GM23338 (cell line): Measurements from ENCODE around the gene MRPS10.

Source experiments
- CREB1 ChIP-seq: fragments of 250-450 bp; sonication (Bioruptor Pico); IDR thresholded peaks from 2 replicates; pipeline ENCODE4 v1.5.0; 2020; ENCODE audit warnings: low read depth, mild to moderate bottlenecking, moderate library complexity
- EZH2 ChIP-seq: fragments of 200-600 bp; sonication (generic); IDR thresholded peaks from one replicate; pipeline ENCODE4 v1.8.0; 2017; ENCODE audit warnings: antibody characterized with exemption, mild to moderate bottlenecking, low read depth; ENCODE audit not compliant: unreplicated experiment
- EZH2phosphoT487 ChIP-seq: fragments of 200-600 bp; sonication (generic); IDR thresholded peaks from one replicate; pipeline ENCODE4 v1.8.1; 2018; ENCODE audit warnings: antibody characterized with exemption; ENCODE audit not compliant: unreplicated experiment
- NANOG ChIP-seq: IDR thresholded peaks from 2 replicates; pipeline ENCODE4 v1.6.1; 2016; ENCODE audit warnings: antibody characterized with exemption, borderline replicate concordance
- POLR2AphosphoS5 ChIP-seq: IDR thresholded peaks from 2 replicates; pipeline ENCODE4 v1.6.1; 2016; ENCODE audit warnings: antibody characterized with exemption, low read depth
- ZNF114 ChIP-seq: fragments of 250-450 bp; sonication (Bioruptor Pico); IDR thresholded peaks from 2 replicates; pipeline ENCODE4 v1.5.0; 2020; ENCODE audit warnings: mild to moderate bottlenecking, moderate library complexity
- ZNF331 ChIP-seq: fragments of 250-450 bp; sonication (Bioruptor Pico); IDR thresholded peaks from 2 replicates; pipeline ENCODE4 v1.5.0; 2020; ENCODE audit warnings: low read depth, mild to moderate bottlenecking, moderate library complexity
- TF ChIP-seq, protein P1 (sequence below), 2 experiments: fragments of 200-600 bp in 1 of 2; sonication (generic) in 1 of 2; conservative IDR thresholded peaks; 2 replicates each; pipeline versions ENCODE4 v1.5.1 to v1.6.1; 2016 to 2017; ENCODE audit warnings: antibody characterized with exemption in 2 of 2, low read depth in 2 of 2, mild to moderate bottlenecking in 2 of 2, moderate library complexity in 1 of 2
- TF ChIP-seq, protein P2 (sequence below): IDR thresholded peaks from 2 replicates; pipeline ENCODE4 v1.6.1; 2016; ENCODE audit warnings: antibody characterized with exemption
- TF ChIP-seq, protein P3 (sequence below): IDR thresholded peaks from one replicate; pipeline ENCODE4 v1.6.1; 2018; ENCODE audit warnings: antibody characterized with exemption; ENCODE audit not compliant: unreplicated experiment
- TF ChIP-seq, protein P4 (sequence below): fragments of 250-450 bp; sonication (Bioruptor Pico); IDR thresholded peaks from 2 replicates; pipeline ENCODE4 v1.5.0; 2020; ENCODE audit warnings: mild to moderate bottlenecking, moderate library complexity

DNA sequence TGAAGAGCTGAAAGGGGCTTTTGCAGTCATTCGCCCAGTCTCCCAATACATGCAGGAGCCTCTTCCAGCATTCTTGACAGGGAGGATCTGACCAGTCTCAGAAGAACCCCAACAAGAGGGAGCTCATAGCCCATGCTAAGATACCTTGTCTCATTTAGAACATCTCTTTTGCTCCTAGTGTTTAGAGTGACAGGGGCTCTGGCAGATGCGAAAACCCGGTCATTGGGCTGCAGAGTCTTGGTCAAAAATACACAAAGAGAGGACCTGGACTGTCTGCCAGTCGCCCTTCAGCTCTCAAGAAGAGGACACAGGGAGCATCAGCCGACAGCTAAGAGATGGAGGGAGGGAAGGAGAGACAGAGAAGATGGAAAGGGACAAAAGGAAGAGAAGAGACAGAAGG is 23.6 kb downstream of the MRPS10 start:
- TF ChIP-seq, protein P1, sequence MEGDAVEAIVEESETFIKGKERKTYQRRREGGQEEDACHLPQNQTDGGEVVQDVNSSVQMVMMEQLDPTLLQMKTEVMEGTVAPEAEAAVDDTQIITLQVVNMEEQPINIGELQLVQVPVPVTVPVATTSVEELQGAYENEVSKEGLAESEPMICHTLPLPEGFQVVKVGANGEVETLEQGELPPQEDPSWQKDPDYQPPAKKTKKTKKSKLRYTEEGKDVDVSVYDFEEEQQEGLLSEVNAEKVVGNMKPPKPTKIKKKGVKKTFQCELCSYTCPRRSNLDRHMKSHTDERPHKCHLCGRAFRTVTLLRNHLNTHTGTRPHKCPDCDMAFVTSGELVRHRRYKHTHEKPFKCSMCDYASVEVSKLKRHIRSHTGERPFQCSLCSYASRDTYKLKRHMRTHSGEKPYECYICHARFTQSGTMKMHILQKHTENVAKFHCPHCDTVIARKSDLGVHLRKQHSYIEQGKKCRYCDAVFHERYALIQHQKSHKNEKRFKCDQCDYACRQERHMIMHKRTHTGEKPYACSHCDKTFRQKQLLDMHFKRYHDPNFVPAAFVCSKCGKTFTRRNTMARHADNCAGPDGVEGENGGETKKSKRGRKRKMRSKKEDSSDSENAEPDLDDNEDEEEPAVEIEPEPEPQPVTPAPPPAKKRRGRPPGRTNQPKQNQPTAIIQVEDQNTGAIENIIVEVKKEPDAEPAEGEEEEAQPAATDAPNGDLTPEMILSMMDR (conservative IDR thresholded peaks at IDR 0.05; ENCODE audit: low read depth in 2 of 2), result no peak
- TF ChIP-seq POLR2AphosphoS5, result no peak
- no peak for TF ChIP-seq EZH2
- TF ChIP-seq EZH2phosphoT487, result no peak
- TF ChIP-seq NANOG, result no peak
- TF ChIP-seq, protein P2, sequence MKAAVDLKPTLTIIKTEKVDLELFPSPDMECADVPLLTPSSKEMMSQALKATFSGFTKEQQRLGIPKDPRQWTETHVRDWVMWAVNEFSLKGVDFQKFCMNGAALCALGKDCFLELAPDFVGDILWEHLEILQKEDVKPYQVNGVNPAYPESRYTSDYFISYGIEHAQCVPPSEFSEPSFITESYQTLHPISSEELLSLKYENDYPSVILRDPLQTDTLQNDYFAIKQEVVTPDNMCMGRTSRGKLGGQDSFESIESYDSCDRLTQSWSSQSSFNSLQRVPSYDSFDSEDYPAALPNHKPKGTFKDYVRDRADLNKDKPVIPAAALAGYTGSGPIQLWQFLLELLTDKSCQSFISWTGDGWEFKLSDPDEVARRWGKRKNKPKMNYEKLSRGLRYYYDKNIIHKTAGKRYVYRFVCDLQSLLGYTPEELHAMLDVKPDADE, result no peak
- TF ChIP-seq, protein P3, sequence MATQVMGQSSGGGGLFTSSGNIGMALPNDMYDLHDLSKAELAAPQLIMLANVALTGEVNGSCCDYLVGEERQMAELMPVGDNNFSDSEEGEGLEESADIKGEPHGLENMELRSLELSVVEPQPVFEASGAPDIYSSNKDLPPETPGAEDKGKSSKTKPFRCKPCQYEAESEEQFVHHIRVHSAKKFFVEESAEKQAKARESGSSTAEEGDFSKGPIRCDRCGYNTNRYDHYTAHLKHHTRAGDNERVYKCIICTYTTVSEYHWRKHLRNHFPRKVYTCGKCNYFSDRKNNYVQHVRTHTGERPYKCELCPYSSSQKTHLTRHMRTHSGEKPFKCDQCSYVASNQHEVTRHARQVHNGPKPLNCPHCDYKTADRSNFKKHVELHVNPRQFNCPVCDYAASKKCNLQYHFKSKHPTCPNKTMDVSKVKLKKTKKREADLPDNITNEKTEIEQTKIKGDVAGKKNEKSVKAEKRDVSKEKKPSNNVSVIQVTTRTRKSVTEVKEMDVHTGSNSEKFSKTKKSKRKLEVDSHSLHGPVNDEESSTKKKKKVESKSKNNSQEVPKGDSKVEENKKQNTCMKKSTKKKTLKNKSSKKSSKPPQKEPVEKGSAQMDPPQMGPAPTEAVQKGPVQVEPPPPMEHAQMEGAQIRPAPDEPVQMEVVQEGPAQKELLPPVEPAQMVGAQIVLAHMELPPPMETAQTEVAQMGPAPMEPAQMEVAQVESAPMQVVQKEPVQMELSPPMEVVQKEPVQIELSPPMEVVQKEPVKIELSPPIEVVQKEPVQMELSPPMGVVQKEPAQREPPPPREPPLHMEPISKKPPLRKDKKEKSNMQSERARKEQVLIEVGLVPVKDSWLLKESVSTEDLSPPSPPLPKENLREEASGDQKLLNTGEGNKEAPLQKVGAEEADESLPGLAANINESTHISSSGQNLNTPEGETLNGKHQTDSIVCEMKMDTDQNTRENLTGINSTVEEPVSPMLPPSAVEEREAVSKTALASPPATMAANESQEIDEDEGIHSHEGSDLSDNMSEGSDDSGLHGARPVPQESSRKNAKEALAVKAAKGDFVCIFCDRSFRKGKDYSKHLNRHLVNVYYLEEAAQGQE, result no peak
- TF ChIP-seq CREB1 (CRISPR knock-in tag), result no peak
- TF ChIP-seq ZNF331 (CRISPR knock-in tag), result no peak
- TF ChIP-seq, protein P4, sequence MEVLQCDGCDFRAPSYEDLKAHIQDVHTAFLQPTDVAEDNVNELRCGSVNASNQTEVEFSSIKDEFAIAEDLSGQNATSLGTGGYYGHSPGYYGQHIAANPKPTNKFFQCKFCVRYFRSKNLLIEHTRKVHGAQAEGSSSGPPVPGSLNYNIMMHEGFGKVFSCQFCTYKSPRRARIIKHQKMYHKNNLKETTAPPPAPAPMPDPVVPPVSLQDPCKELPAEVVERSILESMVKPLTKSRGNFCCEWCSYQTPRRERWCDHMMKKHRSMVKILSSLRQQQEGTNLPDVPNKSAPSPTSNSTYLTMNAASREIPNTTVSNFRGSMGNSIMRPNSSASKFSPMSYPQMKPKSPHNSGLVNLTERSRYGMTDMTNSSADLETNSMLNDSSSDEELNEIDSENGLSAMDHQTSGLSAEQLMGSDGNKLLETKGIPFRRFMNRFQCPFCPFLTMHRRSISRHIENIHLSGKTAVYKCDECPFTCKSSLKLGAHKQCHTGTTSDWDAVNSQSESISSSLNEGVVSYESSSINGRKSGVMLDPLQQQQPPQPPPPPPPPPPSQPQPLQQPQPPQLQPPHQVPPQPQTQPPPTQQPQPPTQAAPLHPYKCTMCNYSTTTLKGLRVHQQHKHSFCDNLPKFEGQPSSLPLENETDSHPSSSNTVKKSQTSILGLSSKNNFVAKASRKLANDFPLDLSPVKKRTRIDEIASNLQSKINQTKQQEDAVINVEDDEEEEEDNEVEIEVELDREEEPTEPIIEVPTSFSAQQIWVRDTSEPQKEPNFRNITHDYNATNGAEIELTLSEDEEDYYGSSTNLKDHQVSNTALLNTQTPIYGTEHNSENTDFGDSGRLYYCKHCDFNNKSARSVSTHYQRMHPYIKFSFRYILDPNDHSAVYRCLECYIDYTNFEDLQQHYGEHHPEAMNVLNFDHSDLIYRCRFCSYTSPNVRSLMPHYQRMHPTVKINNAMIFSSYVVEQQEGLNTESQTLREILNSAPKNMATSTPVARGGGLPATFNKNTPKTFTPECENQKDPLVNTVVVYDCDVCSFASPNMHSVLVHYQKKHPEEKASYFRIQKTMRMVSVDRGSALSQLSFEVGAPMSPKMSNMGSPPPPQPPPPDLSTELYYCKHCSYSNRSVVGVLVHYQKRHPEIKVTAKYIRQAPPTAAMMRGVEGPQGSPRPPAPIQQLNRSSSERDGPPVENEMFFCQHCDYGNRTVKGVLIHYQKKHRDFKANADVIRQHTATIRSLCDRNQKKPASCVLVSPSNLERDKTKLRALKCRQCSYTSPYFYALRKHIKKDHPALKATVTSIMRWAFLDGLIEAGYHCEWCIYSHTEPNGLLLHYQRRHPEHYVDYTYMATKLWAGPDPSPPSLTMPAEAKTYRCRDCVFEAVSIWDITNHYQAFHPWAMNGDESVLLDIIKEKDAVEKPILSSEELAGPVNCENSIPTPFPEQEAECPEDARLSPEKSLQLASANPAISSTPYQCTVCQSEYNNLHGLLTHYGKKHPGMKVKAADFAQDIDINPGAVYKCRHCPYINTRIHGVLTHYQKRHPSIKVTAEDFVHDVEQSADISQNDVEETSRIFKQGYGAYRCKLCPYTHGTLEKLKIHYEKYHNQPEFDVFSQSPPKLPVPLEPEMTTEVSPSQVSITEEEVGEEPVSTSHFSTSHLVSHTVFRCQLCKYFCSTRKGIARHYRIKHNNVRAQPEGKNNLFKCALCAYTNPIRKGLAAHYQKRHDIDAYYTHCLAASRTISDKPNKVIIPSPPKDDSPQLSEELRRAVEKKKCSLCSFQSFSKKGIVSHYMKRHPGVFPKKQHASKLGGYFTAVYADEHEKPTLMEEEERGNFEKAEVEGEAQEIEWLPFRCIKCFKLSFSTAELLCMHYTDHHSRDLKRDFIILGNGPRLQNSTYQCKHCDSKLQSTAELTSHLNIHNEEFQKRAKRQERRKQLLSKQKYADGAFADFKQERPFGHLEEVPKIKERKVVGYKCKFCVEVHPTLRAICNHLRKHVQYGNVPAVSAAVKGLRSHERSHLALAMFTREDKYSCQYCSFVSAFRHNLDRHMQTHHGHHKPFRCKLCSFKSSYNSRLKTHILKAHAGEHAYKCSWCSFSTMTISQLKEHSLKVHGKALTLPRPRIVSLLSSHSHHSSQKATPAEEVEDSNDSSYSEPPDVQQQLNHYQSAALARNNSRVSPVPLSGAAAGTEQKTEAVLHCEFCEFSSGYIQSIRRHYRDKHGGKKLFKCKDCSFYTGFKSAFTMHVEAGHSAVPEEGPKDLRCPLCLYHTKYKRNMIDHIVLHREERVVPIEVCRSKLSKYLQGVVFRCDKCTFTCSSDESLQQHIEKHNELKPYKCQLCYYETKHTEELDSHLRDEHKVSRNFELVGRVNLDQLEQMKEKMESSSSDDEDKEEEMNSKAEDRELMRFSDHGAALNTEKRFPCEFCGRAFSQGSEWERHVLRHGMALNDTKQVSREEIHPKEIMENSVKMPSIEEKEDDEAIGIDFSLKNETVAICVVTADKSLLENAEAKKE (CRISPR knock-in tag), result no peak
- TF ChIP-seq ZNF114 (CRISPR knock-in tag), result no peak
